Sciatic nerve (tissue), 2 donors: ENCODE data around the gene RIOX2. TPM values are rescaled to one million over a fixed set of nuclear protein-coding genes. Genes with fewer than 3 reads are reported as not detected.
A peak's percentile ranks its signal among the peaks of the same experiment; 100 is the strongest.
"Not testable (repeated sequence)": the region's sequence is repeated elsewhere in the genome, so short reads cannot be mapped to it uniquely, and the experiment has no call there.

Source experiments
- ATAC-seq: fragments of 200-7000 bp; cut with Tn5 transposase; one replicate; pipeline ENCODE4 v1.9.1; 2020; ENCODE audit warnings: mild to moderate bottlenecking, moderate library complexity
- DNase-seq: peaks from one replicate; pipeline ENCODE4 v3.0.0-alpha.2; 2020; ENCODE audit warnings: low spot score
- intact Hi-C: fragments of 100-400 bp; cut with DNase I; formaldehyde crosslinking; loops from one replicate; pipeline ENCODE4 v1.14.2; 2022
- total RNA-seq: library from RNA; stranded (reverse); fragmentation: NEBNext Ultra II Directional; extraction: Animal tissue kit (Norgen Biotek cat#: 25700); gene quantifications from one replicate; pipeline ENCODE4 v1.2.1, GENCODE V29; 2021
- donor health status: DM: no; HTN: no; CAD: no.
- donor health status: DM: no; HTN: no; CAD: no.

Gene RIOX2
- total RNA-seq: 36.0 TPM

DNA sequence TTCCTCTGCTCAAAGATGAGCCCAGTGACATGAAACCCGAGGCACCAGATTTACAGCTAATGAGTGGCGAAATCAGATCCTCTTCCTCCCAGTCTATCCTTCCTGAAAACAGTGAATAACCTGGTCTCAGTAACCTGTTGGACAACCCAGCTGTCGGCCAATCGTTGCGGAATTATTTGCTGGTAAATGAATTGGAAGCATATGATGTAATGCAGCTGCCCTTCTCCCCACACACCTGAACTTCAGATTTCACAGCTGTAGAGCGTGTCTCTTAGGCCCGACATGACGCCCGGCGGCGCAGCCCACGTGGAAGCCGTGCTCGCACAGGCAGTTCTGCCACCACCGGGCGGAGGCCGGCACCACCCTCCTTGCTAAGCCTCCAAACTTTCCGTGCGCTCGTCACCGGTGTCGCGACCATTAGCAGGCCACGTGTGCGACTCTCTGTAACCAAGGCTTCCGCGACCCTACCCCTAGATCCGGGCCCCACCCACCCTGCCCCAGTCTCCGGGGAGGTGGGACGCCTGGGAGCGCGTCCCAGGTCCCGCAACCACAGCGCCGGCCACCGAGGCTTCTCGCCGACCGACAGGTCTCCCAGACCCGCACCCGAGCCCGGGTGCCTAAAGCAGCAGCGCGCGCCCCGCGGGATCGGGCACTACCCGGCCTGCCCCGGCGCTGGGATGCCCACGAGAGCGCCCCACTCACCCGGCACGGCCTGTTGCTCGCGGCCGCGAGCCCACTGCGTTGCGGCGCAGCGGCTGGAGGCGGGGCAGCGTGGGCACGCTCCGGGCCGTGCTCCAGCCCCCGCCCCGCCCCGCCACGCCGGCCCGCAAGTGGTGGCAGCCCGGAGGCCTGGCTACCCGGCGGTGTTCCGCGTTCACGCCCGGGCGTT lies at the start of gene RIOX2:
Gene RIOX2, minus strand, starts transcription at position 753 of the 889 bp plus-strand sequence. CDS start 4,838 bp downstream, outside the sequence.
- DNase-seq: peak; percentile 80
- peak; percentile 94 for ATAC-seq
- intact Hi-C loops: no loop called here

DNA sequence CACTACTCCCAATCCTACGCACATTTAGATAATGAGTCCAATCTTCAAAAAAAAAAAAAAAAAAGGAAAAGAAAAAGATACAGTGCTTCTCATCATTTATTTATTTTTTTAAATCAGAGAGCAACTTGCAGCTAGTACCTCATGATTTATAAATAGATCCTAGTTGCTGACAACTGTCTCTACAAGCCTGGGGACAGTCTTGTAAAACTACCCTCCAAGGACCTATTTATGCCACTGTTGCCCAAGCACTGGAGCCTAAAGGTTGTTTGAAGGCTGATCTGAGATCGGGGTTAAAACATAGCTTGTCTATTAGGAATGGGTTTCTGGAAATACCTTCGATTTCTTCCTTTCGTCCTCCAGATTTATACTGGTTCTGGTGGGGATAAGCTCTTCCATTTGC lies 48.2 kb upstream of the RIOX2 start:
- intact Hi-C loops: loop anchor here (10.0 kb wide), 1 partner anchor 216 kb away; no protein-coding TSS in a partner anchor
- DNase-seq: no peak
- no peak for ATAC-seq

DNA sequence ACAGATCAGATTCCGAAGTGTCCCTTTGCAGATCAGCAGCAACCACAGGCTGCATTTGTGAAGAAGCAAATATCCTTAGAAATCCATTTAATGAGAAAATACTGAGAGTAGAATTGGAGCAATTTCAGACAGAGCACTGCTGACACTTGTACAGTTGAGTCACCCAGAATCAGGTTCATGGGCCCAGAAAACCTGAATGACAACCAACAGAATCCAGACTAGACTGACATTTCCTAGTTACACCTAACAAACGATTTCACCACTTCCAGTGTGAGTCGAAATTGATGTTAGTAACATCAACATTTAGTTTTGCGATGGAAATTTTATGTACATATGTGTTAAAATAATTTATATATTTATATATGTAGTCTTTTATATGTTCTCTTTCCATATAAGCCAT lies 46.1 kb upstream of the RIOX2 start:
- DNase-seq: no peak
- intact Hi-C loops: loop anchor here (1.0 kb wide), 1 partner anchor 38 kb away; no protein-coding TSS in a partner anchor

DNA sequence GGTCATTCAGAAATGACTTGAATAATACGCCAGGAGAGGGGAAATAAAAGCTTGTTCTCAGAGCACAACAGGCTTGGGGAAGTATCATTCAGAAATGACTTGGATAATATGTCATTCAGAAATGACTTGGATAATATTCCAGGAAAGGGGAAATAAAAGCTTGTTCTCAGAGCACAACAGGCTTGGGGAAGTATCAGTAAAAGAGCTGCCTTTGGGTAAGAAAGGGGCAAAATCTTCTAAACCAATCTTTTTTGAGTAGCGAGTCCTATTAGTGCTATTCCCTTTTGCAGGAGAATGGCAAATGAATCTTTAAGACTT lies 42.0 kb upstream of the RIOX2 start:
- DNase-seq (no peak), ATAC-seq (no peak)
- intact Hi-C loops: no loop called here

More for the DNA sequence above, 46.1 kb upstream of the RIOX2 start:
- ATAC-seq: no peak

DNA sequence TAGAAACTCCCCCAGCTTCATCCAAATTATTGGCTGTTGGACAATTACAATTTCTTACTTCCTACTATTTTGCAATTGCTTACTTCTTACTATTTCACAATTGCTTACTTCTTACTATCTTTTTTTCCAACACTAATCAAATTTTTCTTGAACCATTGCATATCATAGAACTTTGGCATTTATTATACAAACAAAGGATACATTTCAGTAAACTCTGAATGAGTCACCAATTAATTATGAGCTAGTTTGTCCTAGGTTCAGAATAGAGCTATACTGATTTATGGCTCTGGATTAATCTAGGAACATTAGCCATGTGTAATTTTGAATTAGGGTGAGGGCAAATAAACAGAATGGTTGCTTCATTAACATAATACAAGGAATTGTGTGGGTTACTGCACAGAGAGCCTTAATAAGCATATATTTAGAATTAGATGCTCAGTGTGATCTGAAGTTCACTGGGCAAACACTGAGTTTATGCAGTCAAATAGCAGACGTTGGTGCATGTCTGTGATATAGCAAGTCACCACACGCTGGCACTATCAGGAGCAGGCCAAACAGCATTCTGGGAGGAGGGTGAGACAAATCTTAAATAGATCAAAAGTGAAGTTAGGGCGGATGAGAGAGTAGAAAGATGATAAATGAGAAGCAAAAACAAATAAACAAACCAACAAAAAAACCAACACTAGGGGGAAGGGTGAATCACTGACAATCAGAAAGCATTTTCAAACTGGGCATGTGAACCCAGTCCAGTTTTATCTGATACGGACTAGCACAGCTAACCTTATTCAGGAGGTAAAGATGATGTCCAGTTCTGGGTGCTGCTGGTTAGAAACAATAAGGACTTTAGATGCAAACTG lies 41.4 kb upstream of the RIOX2 start:
- DNase-seq: no peak
- peak; percentile 75 for ATAC-seq
- intact Hi-C loops: no loop called here

DNA sequence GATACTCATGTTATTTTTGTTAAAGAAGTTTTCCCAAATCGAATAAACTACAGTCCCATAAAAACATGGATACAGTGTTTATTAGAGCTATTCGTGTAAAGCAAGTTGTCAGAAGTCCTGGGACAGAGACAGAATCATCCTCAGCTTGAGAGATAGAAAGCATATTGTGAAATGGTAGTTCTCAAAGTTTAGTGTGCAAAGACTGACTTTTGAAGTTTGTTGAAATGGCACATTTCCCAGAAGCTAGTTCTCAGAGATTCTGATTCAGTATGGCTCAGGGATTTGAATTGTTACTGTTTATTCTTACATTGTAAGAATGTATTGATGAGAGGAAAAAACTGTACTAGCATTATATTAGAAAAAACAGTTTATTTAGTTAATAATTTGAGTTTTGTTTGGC lies 40.7 kb upstream of the RIOX2 start:
- peak; percentile 87 for ATAC-seq
- intact Hi-C loops: no loop called here
- no peak for DNase-seq

DNA sequence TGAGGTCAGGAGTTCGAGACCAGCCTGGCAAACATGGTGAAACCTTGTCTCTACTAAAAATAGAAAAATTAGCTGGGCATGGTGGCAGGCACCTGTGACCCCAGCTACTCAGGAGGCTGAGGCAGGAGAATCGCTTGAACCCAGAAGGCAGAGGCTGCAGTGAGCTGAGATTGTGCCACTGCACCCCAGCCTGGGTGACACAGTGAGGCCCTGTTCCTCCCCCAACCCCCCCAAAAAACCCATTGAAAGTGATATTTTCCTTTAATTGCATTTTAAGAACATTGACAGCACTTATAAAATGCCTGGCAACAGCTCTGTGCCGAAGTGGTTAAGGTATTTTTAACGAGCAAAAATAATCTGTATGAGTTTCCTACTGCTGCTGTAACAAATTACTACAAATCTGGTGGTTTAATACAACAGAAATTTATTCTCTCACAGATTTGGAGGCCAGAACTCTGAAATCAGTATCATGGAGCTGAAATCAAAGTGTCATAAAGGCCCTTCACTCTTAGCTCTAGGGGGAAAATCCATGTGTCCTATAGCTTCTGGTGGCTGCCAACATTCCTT lies 38.7 kb upstream of the RIOX2 start:
- DNase-seq, intact Hi-C loops, ATAC-seq: not testable (repeated sequence)

DNA sequence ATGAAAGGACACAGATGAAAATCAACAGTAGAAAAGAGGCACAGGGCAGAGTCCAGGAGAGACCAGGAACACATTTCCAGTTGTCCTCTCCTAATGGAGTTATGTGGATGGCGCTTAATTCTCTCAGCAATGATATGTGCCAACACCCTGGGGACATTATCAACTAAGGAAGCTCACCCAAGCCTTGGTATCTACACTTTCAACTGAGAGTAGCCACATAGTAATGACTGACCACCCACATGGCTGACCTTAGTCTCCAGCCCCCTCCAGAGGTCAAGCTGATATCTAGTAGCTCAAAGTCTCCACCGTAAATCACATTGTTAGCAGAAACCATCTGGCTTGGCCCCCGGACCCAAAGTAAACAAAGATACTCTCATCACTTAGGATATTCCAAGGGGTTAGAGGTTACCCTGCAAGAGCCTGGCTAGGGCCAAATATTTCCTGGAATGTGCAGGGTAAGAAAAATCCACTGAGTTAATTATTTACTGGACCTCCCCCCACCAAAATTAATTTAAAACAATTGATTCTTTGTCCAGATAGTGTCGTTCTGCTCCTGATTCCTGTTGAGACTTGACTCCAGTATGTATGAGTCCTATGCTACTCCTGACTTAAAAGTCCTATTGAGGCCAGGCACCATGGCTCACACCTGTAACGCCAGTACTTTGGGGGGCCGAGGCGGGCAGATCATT lies 38.1 kb upstream of the RIOX2 start:
- ATAC-seq: no peak
- intact Hi-C loops: no loop called here
- DNase-seq: no peak

DNA sequence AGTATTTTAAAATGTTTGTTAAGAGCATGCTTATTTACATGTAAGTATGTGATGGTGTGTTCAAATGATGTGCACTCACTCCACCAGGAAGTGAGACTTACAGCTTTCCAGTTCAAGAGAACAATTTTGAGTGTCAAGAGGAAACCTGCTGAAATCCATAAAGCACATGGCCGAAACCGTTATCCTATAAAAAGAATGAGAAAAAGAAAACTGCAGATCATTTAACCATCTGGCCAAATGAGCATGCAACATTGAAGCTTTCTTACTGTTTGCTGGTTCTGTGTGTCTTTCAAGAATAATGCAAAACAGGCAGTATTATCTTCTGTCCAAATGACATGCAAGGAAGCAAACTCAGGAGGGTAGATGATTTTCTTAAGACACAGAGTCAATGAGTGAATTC lies 36.6 kb upstream of the RIOX2 start:
- ATAC-seq (no peak), DNase-seq (no peak)

DNA sequence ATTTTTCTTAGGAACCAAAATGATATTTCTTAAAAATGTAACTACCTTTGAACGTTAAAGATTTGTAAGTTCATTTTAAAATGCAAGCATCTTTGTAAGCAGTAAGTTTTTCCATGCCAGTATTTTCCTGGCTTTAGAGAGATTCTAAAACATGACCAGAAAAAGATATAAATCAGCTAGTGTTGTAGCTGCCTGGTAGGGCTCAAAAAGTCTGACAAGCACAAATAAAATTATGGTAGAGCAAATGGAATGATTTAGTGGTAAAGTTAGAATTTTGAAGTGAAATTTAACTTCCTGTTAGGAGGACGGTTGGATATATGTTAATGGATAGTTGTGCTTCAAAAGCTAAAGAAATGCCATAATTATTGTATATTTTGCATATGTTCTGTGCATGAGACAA lies 33.2 kb upstream of the RIOX2 start:
- intact Hi-C loops: no loop called here
- DNase-seq (no peak), ATAC-seq (no peak)

More for the DNA sequence above, 36.6 kb upstream of the RIOX2 start:
- intact Hi-C loops: no loop called here

DNA sequence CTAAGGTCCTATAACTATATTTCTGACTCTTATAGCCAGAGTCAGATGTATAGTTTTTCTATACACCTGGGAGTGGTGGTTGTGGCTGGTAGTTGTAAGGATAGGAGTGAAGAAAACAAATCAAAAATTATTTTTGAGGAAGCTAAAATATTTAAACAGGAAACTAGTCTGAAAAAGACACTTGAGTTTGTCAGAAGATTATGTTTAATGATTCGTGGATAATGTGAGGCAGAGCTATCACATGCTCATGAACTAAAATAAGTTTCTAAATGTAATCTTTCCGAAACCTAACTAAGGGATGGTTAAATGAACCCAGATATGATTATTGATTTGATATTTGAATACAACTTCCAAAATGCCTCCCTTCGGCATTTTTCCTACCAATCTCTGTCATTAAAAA lies 32.5 kb upstream of the RIOX2 start:
- ATAC-seq (no peak), DNase-seq (no peak)
- intact Hi-C loops: no loop called here

DNA sequence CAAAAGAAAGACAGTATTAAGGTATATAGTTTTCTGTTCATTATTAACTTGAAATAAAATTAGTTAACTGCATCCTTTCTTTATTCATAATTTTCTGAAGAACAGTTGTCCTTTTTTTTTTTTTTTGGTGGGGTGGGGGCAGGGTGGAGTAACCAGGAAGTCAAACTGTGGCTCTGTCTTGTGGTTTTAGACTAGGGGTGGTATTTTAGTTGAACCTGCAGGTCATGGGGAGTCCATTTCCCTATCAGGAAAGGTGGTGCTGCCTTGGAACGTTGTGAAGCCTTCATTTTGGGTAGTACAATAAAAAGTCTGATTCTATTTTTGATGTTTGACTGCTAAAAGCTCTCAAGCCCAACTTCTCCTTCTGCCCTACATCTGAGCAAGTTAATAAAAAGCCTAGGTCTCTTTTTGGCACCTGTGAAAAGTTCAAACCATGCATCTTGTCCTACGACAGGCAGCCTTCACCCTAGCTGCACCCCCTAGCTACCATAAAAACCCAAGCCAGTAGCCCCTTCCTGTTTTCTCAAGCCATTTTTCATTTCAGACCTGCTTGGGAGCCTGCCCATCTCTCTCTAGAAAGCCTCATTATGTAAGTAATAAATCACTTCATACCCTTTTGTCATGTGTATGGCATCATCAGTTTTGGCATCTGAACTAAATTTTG lies 31.2 kb upstream of the RIOX2 start:
- intact Hi-C loops: loop anchor here (1.0 kb wide), 1 partner anchor 36 kb away; no protein-coding TSS in a partner anchor
- ATAC-seq (no peak), DNase-seq (no peak)

DNA sequence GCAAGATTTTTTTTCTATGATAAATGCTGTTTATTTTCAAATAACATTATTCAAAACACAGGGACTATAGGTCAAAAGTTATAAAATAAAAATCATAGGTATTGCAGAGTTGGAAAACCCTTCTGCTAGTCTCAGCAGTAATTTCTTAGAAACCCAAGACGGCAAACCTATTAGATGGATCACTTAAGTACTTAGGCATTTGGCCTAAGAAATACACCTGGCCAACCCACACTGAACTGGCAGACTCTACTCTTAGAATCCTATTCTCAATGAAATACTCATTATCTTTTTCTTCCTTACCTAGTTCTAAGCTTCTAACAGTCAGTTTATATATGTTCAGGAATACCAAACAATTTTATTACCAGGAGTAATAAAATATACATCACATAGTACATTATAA lies 30.5 kb upstream of the RIOX2 start:
- no peak for DNase-seq

DNA sequence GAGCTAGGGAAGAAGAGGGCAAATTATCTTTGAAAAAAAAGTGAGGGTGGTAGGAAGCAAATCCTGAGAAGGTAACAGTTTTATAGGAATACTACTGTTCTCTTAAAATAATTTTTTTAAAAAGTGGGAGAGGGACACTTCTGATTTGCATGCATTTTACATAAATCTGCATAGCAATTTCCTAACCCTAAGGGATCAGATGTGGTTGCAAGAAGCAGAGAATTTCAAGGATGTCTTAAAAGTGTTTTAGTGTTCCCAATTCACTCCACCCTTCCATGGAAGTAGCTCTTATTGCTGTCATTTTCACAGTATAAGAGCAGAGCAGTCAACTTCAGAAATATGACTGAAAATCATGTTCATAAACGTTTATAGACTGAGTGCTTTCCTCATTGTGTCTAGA lies 27.8 kb upstream of the RIOX2 start:
- DNase-seq: no peak
- intact Hi-C loops: no loop called here
- ATAC-seq: no peak

More for the DNA sequence above, 30.5 kb upstream of the RIOX2 start:
- no peak for ATAC-seq
- intact Hi-C loops: loop anchor here (1.0 kb wide), 1 partner anchor 35 kb away; no protein-coding TSS in a partner anchor

DNA sequence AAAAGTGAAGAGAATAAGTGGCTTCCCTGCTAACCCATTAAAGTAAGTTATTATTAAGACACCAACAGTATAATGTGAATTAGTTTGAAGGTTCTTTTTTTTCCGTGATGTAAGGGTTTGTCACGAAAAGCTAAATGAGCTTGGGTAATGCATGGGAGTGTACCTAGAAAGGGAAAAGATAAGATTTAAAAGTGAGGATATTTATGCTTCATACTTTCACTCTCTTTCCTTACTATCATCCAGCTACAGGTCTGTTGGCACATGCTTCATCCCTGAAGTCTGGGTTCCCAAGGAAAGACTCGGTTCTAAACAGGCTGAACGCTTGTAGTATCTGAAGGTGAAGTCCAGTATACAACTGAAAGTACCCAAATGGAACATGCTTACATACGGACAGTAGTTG lies 26.9 kb upstream of the RIOX2 start:
- DNase-seq (no peak), ATAC-seq (no peak)
- intact Hi-C loops: no loop called here

DNA sequence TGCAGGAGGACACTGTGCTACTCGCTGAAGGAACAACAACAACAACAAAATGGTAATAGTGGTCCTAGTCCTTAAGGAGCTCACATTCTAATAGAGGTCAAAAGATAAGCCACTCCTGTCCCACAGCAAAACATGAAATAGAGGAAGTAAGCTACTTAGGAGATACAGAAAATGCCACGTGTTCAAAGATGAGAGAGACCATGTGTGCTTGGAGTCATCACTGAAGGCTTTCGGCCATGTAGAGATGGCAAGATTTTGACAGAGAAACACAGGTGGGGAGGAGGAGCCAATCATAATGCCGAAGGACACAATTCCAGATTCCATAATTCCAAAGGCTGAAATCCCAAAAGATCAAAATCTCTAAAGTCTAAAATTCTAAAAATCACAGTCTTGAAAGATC lies 24.8 kb upstream of the RIOX2 start:
- intact Hi-C loops: no loop called here
- ATAC-seq (no peak), DNase-seq (no peak)

DNA sequence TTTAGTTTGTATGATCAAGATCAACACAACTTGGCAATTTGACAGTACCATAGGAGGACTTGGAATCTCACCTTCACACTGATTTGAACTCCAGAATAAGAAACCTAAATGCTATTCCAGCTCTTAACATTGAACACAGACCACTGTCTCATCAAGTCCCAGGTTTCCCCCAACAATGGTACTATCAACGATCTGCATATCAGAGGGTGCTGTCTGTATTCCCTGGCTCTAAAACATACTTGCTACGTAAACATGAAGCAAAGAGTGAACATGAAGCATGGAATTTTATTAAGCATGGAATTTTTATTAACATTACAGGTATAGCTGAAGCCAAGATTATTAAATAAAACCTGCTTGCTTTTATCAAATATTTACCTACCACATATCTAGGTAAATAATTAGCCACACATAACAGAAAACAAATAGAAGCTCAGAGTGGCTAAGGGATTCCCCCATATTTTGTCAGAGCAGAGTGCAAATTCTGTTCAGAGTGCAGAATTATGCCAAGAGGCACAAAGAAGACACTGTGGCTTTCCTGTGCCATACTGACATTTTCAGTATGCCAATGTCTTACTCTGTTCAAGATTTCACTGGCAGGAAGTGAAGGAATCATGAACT lies 22.2 kb upstream of the RIOX2 start:
- intact Hi-C loops: no loop called here
- ATAC-seq (no peak), DNase-seq (no peak)

DNA sequence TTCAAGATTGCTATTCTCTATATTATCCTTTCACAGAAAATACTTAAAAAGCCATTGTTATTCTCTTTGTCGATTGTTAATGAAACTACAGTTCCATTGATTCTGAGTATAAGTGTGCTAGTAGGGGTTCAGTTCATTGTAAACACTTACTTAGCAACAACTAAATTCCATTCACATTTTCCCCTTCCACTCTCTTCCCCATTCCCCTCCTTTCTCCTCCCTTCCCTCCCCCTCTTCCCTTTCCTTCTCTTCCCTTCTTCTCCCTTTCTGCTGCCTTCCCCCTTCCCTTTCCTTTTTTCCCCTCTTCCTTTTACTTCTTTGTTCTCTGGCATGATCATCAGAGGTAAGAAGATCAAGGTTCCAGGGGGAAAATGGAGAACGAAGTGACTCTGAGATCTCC lies 21.3 kb upstream of the RIOX2 start:
- no peak for ATAC-seq
- no peak for DNase-seq
- intact Hi-C loops: no loop called here
